Mononuclear cell (primary cell): ENCODE measurements around the gene EHMT2. TPM values are rescaled to one million over a fixed set of nuclear protein-coding genes. Genes with fewer than 3 reads are reported as not detected.
A peak's percentile ranks its signal among the peaks of the same experiment; 100 is the strongest.

ENCODE experiments used
- H3K27me3 ChIP-seq: 2 replicates; pipeline ENCODE4 v1.6.0; 2011; ENCODE audit warnings: low read length, control low read depth; ENCODE audit not compliant: insufficient read depth
- H3K4me1 ChIP-seq: 2 replicates; pipeline ENCODE4 v1.5.1; 2011; ENCODE audit warnings: mild to moderate bottlenecking, low read length, control low read depth; ENCODE audit not compliant: insufficient read depth
- H3K4me3 ChIP-seq: 2 replicates; pipeline ENCODE4 v1.5.1; 2011; ENCODE audit warnings: mild to moderate bottlenecking, low read length, moderate library complexity
- H3K9me3 ChIP-seq: 2 replicates; pipeline ENCODE4 v1.5.1; 2011; ENCODE audit warnings: low read depth, mild to moderate bottlenecking, control low read depth, low read length
- total RNA-seq: library from RNA; depleted of rRNA; stranded (reverse); fragments of >200 nt; gene quantifications from one replicate; pipeline ENCODE4 v1.2.3, GENCODE V29; 2012

Gene EHMT2
- total RNA-seq, 1 donor, result 14.4 TPM

DNA sequence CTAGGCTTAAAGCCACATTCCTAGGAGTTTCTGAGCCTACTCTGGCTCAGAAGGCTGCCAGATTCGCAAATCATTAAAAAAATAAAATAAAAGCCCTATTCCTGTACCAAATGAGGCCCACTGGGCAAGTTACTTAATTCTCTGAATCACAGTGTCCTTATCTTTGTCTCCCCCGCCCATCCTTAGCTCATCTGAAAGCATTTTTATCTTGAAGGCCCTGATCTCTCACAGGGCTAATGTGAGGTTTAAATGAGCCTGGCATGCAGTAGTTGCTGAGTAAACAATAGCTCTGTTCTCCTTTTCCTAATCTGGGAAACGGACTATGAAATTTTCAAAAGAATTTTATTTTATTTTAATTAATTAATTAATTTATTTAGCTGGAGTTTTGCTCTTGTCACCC, 6.5 kb upstream of the EHMT2 start:
- no peaks in the 10 kb centered on the region for H3K27me3 ChIP-seq
- H3K4me3 ChIP-seq, result no peak overlapping the region
- no peaks in the 10 kb centered on the region for H3K9me3 ChIP-seq
- H3K4me1 ChIP-seq, result peaks cover 29% of the 10 kb centered on the region

DNA sequence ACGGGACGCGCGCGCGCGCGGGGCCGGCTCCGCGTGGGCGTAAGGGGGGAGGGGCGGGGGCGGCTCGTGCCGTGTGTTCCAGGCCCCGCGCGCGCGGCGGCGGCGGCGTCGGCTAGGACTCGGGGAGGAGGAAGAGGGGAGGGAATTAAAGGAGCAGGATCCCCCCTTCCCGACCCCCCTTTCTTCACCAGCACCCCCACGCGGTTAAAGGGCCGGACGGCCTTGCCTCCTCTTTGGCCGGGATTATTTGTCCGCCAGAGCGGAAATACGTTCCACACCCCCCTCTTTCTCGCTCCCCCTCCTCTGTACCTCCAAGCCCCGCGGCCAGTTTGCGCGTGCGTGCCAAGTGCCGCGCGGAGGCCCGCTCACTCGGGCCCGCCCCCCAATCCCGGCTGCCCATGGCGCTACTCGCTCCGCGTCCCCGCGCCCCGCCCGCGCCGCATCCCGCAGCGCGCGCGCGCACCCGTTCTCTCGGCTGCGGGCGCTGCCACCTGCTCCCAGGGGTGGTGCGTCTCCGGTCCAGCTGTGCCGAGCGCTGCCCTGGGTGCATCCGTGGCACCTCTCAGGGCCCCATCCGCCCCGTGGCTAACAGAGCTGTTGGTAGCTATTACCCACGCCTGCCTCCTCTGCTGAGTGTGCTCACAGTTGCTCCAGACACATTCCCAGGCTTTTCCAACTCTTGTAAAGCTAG, 4.6 kb upstream of the EHMT2 start, which contains the start of gene ZBTB12:
Gene ZBTB12 (minus strand): TSS at position 134 of the 691 bp plus-strand sequence. CDS start 781 bp downstream, outside the sequence.
- H3K9me3 ChIP-seq, result no peaks in the 10 kb centered on the region
- H3K27me3 ChIP-seq, result no peaks in the 10 kb centered on the region
- H3K4me1 ChIP-seq, result peaks cover 38% of the 10 kb centered on the region
- peak within 1 kb of the TSS; percentile 54 for H3K4me3 ChIP-seq

DNA sequence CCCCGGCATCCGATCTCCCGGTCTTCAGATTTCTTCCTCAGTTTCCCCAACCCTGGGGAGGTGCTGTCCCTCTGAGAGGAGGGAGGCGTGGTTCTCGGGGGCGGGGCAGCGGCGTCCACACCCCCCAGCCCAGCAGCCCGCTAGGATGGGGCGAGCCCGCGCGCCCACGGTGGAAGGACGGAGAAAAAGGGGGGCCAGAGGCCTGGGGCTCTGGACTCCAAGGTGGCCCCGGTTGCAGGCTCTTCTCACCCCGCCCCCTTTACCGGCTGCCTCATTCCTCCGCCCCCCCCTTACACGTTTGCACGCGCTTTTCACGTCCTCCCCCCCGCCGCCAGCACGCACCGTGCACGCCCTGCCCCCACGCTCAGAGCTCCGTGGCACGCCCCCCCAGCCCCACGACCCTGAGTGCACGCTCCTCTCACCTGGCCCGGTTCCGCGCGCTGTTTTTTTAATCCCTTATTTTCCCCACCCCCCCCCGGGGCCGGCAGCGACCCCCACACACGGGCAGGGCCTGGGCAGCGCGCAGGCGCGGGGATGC, 4.0 kb upstream of the EHMT2 start:
- Histone ChIP-seq H3K9me3 (no peaks in the 10 kb centered on the region), H3K27me3 (no peaks in the 10 kb centered on the region), H3K4me3 (peak overlapping the region; percentile 54), H3K4me1 (peaks cover 43% of the 10 kb centered on the region)

DNA sequence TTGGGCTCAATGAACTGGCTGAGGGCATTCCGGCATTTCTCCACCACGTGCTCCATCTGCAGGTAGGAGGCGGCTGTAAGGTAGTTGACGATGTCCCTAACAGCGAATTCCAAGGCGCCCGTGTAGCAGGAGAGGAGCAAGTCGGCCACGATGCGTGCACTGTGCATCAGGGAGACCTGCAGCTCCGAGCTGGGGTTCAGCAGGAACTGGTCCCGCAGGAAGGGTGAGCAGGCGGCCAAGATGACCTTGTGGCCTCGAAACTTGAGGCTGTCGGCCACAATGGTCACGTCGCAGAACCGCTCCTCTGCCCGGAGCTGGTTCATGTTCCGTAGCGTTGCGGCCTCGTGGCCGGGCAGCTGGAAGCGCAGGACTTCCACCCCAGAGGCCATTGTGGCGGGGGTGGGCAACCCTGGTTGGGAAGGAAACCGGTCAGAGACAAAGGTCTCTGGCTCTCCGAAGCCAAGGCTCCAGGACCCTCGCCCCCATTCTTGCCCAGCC, 3.5 kb upstream of the EHMT2 start:
- Histone ChIP-seq H3K4me1 (peaks cover 47% of the 10 kb centered on the region), H3K9me3 (no peaks in the 10 kb centered on the region), H3K4me3 (no peak overlapping the region), H3K27me3 (no peaks in the 10 kb centered on the region)

DNA sequence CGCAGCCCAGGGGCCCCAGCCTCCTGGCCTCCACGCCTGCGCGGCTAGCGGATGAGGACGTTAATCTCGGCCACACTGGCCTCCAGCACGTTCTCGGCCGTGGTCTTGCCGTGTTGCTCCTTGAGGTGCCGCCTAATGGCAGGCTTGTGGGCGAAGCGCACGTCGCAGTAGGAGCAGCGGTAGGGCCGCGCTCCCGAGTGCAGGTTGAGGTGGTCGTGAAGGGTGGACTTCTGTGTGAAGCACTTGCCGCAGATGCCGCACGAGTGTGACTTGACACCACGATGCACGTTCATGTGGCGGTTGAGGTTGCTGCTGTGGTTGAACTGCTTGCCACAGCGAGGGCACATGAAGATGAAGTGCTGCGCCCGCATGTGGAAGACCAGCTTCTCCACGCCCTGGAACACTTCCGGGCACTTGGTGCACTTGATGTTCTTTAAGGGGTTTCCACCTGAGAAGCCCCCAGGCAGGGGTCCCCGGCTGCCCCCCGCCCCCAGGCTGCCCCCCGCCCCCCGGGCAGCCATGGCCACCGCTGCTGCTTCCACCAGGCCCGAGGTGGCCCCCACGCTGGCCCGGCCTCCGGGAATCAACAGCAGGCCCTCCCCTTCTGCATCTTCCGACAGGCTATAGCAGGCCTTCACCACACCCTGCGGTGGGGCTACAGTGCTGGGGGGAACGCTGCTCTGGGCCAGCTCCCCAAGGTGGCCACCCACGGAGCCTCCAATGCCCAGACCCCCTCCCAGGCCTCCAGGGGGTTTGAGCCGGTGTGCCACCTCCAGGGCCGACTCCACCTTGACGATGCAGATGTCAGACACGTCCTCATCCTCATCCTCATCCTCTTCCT, 2.6 kb upstream of the EHMT2 start:
- H3K27me3 ChIP-seq, result no peaks in the 10 kb centered on the region
- no peaks in the 10 kb centered on the region for H3K9me3 ChIP-seq
- H3K4me3 ChIP-seq, result no peak overlapping the region
- H3K4me1 ChIP-seq, result peaks cover 47% of the 10 kb centered on the region

DNA sequence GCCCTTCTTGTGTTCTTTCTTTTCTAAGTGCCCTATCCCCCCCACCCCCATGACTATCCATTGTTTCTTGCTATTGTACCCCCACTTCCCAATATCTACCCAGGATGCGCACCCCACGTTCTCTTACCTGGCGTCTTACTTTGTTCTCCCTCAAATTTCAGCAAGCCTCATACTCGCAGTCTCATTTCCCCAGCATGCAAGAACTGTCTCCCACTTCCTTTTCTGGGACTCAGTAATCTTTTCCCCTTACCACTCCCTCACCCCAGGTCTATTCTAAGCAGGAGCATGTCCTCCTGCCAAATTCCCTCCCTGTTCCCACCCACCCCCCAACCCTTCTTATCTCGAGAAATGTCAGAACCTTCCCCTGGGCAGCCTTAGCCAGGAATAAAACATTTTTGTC, 1.7 kb upstream of the EHMT2 start:
- no peaks in the 10 kb centered on the region for H3K9me3 ChIP-seq
- no peaks in the 10 kb centered on the region for H3K27me3 ChIP-seq
- peaks cover 47% of the 10 kb centered on the region for H3K4me1 ChIP-seq
- no peak overlapping the region for H3K4me3 ChIP-seq

DNA sequence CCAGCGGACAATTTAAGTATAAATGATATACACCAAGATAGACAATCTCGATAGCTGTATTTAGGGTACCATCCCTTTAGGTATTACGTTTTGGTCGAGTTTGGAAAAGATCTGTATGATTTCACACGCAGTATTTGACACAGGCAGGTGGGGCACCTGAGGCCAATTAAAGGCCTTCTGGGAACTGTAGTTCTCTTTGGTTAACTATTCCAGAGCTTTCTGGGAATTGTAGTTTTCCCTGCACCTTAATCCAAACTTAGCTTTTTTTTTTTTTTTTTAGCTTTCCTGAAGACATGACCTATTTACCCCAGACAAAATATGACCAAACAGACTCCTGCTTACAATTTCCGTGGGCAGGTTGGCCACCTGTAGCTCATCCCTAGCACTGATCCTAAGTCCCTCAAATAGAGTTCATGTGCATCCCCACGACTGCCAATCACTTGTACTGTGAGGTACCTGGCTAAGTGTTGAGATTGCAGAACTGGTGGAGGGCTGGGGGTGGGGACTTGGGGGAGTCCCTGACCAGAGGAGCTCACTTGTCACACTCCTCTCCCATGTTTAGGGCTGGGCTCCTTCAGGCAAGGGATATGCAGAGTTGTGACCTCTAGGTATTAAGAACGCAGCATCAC, 999 bp upstream of the EHMT2 start:
- Histone ChIP-seq H3K4me1 (peaks cover 47% of the 10 kb centered on the region), H3K9me3 (no peaks in the 10 kb centered on the region), H3K27me3 (no peaks in the 10 kb centered on the region), H3K4me3 (peak overlapping the region; percentile 99)

DNA sequence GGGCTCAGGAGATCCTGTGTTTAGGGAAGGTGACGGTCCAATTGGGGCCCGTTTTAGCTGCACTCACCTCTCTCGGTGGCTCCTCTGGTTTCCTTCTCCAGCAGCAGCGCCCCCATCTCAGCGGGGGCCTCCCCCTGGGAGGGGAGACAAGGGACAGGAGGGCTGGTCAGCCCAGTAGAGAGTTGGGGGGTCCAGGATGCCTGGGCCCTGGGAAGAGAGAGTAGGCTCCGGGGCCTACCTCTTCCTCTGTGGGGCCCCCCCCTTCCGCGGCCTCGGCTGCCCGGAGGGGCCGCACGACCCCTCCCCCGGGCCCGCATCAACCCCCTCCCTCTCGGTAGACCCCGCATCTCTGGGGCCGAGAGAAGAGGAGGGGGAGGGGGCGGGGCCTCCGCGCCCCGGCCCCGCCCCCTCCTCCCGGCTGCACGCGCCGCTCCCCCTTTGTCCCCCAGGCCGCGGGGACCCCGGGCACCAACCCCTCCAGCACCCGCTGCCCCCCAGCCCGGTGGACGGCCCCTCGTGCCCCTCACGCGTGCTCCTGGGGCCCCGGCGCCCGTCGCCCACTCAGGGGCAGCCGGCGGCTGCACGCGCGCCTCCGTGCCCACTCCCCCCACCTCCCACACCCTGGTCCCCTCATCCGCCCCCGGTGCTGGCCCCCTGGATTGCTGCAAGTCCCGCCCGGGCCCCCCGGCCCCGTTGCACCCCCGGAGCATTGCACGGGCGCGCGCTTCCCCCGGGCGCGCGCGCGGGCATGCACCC, 464 bp downstream of the EHMT2 start:
- no peaks in the 10 kb centered on the region for H3K27me3 ChIP-seq
- no peaks in the 10 kb centered on the region for H3K9me3 ChIP-seq
- peaks cover 38% of the 10 kb centered on the region for H3K4me1 ChIP-seq
- peak overlapping the region; percentile 99 for H3K4me3 ChIP-seq

DNA sequence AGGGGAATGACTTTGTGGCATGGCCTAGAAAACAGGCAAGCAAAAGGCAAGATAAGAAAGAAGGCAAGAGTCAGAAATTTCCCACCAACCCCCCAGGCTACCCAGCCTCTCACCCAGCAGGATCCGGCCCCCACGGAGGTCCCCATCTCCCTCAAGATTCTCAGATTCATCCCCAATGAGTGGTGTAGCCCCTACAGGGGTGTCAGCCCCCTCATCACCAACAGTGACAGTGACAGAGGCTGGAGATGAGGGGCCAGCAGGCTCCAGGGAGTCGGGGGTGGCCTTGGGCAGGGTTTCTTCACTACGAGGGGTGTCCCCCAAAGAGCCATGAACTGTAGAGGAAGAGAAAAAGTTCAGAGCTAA, 1.0 kb downstream of the EHMT2 start:
- peak overlapping the region; percentile 99 for H3K4me3 ChIP-seq

DNA sequence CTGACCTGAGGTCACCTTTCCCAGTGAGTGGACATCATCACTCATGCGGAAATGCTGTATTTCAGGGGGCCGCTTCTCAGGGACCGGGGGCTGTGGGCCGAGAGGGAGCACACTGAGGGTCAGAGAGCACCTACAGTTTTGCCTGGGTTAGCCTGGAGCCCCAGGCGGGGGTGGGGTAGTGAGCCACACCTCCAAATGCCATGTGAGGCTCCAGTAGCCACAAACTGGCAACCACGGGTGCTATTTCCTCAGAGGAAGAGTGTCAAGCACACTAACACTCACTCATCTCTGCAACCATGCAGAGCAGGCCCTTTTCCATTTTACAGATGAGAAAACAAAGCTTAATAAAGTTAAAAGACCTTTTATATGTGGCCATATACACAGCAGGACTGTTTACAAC, 4.7 kb downstream of the EHMT2 start:
- Histone ChIP-seq H3K4me1 (peaks cover 9% of the 10 kb centered on the region), H3K4me3 (no peak overlapping the region), H3K27me3 (no peaks in the 10 kb centered on the region), H3K9me3 (no peaks in the 10 kb centered on the region)

More for the DNA sequence above, 1.0 kb downstream of the EHMT2 start:
- no peaks in the 10 kb centered on the region for H3K27me3 ChIP-seq
- H3K4me1 ChIP-seq, result peaks cover 38% of the 10 kb centered on the region
- no peaks in the 10 kb centered on the region for H3K9me3 ChIP-seq

DNA sequence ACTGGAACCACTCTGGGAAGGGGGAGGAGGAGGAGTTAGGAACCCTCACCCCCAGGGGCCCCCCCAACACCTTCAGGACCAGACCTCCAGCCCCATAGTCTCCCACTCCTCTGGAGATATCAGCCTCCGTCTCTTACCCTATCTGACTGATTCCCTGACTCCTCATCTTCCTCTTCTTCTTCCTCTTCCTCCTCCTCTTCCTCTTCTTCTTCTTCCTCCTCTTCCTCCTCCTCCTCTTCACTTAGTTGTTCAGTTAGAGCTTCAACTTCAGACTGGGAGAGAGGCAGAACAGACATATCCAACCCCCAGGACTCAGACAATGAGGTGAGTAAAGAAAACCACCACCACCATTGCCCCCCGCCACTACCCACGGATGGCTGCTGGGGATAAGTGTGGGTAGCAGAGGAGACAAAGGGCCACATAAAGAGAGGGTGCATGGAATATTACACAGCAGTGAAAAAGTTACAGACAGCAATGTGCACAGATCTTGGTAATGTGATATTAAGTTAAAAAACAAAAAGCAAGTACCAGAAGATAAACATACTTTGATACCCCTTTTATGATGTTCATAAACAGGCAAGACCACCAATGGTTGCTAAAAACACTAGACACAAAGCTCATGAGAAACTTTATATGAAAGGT, 8.0 kb downstream of the EHMT2 start:
- H3K9me3 ChIP-seq, result no peaks in the 10 kb centered on the region
- no peaks in the 10 kb centered on the region for H3K4me1 ChIP-seq
- H3K4me3 ChIP-seq, result no peak overlapping the region
- no peaks in the 10 kb centered on the region for H3K27me3 ChIP-seq

DNA sequence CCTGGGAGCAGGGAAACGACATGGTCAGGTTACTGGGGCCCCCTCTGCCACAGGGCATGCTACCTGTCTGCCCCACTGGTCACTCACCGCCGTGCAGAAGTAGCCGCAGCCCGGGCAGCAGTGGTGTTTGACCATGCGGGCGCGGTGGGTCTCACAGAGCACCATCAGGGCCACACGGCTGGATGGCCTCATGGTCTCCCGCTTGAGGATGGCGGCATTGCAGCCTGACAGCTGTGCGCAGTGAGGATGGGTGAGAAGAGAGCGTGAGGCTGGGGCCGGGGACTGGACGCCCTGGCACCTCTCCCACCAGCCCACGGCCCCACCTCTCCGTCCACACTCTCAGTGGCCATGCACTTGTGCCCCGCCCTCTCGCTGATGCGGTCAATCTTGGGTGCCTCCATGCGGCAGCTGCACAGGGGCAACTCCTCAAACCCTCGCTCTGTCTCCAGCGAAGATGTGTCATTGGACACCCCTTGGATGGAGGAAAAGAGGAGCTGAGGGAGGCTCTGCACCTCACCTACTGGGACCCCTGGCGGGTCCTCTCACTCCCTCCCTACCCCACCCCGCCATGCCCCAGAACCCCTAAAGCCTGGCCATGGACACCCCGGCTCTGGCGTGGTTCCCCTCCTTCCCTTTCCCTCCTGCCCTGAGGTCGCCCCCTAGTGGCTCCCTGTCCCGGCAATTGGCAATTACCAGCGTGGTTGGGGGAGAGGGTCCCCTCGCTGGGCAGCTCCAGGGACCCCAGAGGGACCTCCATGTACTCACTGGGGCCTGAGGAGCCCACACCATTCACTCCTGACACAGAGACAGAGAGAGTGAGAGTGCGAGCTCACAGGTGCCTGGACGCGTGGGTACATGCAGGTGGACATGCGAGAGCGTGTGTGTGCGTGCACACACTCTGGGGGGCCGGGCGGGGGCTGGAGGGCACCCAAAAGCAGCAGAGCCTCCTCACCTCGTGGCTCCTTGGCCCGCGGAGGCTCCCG, 8.9 kb downstream of the EHMT2 start:
- Histone ChIP-seq H3K9me3 (no peaks in the 10 kb centered on the region), H3K27me3 (no peaks in the 10 kb centered on the region), H3K4me1 (no peaks in the 10 kb centered on the region), H3K4me3 (no peak overlapping the region)
